Activated B cell treated with CpG ODN at 0.5 μM for 24 hours (primary cell): Measurements from ENCODE around the gene FHOD3. TPM values are rescaled to one million over a fixed set of nuclear protein-coding genes. Genes with fewer than 3 reads are reported as not detected.

Experiments
- ATAC-seq: fragments of 200-7000 bp; cut with Tn5 transposase; one replicate; pipeline ENCODE4 v1.10.0; 2021; ENCODE audit warnings: low read depth, mild to moderate bottlenecking, moderate library complexity
- CTCF ChIA-PET: fragments of 350-600 bp; sonication (Branson Sonifier 250); formaldehyde crosslinking; loops from one replicate; lab custom pipeline; 2021; ENCODE audit warnings: antibody characterized with exemption; lab: Charles Lee
- POLR2A ChIA-PET: fragments of 350-600 bp; sonication (Branson Sonifier 250); formaldehyde crosslinking; loops from one replicate; lab custom pipeline; 2021; ENCODE audit warnings: antibody characterized with exemption; lab: Charles Lee
- DNase-seq: peaks from one replicate; pipeline ENCODE4 v3.0.0; 2022
- H3K27ac Mint-ChIP-seq: one replicate; pipeline ENCODE4 v1.8.0; 2020; ENCODE audit warnings: mixed read lengths
- H3K27me3 Mint-ChIP-seq: one replicate; pipeline ENCODE4 v1.8.0; 2021; ENCODE audit warnings: mixed read lengths
- H3K36me3 Mint-ChIP-seq: one replicate; pipeline ENCODE4 v1.8.0; 2021; ENCODE audit warnings: low read depth, mixed read lengths
- H3K4me1 Mint-ChIP-seq: one replicate; pipeline ENCODE4 v1.8.0; 2021; ENCODE audit warnings: mixed read lengths
- H3K4me3 Mint-ChIP-seq: one replicate; pipeline ENCODE4 v1.8.0; 2020; ENCODE audit warnings: mild to moderate bottlenecking, mixed read lengths
- H3K9me3 Mint-ChIP-seq: one replicate; pipeline ENCODE4 v1.8.0; 2020; ENCODE audit warnings: mixed read lengths
- intact Hi-C: fragments of 100-400 bp; cut with micrococcal nuclease; formaldehyde crosslinking; loops from one replicate; pipeline ENCODE4 v1.15.1; 2024
- total RNA-seq: library from RNA; stranded (reverse); gene quantifications from 2 replicates; pipeline ENCODE4 v1.2.3, GENCODE V29; 2022
- TF ChIP-seq, protein P1 (sequence below): fragments of 200-600 bp; IDR thresholded peaks from one replicate; pipeline ENCODE4 v1.8.0; 2022; ENCODE audit warnings: antibody characterized with exemption, mild to moderate bottlenecking

The FHOD3 gene
- total RNA-seq, 1 donor from 2014 or later, result not detected

DNA sequence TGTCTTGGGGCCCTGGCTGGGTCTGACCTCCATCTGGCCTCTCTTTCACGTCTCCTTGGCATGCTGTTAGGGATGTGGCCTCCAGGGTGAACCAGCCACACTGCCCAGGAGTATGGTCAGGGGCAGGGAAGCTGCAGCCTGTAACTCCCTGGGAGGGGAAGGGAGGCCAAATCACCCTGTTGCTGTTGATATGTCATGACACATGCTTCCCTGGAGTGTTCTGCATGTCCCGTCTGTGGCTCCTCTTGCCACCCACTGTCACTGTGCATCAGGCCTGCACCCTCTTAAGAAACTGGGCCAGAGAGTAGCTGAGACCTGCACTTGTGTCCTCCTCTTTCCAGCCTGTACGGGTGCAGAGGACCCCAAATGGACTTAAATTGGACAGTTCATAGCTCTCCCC lies 221.3 kb downstream of the FHOD3 start:
- ATAC-seq (no peak), DNase-seq (no peak)
- H3K27ac Mint-ChIP-seq, result no peak overlapping the region
- TF ChIP-seq, protein P1, sequence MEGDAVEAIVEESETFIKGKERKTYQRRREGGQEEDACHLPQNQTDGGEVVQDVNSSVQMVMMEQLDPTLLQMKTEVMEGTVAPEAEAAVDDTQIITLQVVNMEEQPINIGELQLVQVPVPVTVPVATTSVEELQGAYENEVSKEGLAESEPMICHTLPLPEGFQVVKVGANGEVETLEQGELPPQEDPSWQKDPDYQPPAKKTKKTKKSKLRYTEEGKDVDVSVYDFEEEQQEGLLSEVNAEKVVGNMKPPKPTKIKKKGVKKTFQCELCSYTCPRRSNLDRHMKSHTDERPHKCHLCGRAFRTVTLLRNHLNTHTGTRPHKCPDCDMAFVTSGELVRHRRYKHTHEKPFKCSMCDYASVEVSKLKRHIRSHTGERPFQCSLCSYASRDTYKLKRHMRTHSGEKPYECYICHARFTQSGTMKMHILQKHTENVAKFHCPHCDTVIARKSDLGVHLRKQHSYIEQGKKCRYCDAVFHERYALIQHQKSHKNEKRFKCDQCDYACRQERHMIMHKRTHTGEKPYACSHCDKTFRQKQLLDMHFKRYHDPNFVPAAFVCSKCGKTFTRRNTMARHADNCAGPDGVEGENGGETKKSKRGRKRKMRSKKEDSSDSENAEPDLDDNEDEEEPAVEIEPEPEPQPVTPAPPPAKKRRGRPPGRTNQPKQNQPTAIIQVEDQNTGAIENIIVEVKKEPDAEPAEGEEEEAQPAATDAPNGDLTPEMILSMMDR, result no peak
- H3K36me3 Mint-ChIP-seq, result no peaks in the 10 kb centered on the region
- peaks cover 13% of the 10 kb centered on the region for H3K27me3 Mint-ChIP-seq
- H3K9me3 Mint-ChIP-seq, result no peaks in the 10 kb centered on the region
- ChIA-PET CTCF (no interaction called here), POLR2A (no interaction called here)
- no peaks in the 10 kb centered on the region for H3K4me1 Mint-ChIP-seq
- H3K4me3 Mint-ChIP-seq, result no peak overlapping the region
- intact Hi-C loops, result no loop called here

DNA sequence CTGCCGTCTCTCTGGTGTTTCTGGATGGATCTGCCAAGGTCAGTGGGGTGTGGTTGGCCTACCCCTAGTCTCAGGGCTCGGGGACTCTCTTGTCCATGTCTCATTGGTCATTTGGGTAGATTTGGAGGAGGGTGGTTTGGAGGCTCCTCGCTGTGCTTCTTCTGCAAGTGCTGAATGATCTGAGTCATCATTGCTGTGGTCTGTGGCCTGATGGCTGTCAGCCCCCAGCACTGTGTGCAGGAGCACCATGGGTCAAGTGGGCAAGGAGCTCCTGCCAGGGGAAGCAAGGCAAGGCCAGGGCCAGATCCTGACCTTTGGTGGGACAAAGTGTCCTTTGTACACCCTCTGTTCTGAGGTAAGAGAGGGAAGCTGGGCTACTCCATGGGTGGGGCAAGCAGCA lies 221.8 kb downstream of the FHOD3 start:
- intact Hi-C loops, result no loop called here
- H3K27me3 Mint-ChIP-seq, result peaks cover 13% of the 10 kb centered on the region
- ChIA-PET CTCF (no interaction called here), POLR2A (no interaction called here)
- ATAC-seq, result no peak
- no peak overlapping the region for H3K27ac Mint-ChIP-seq
- H3K4me3 Mint-ChIP-seq, result no peak overlapping the region
- no peak for DNase-seq
- H3K9me3 Mint-ChIP-seq, result no peaks in the 10 kb centered on the region
- H3K4me1 Mint-ChIP-seq, result no peaks in the 10 kb centered on the region
- TF ChIP-seq, protein P1, result no peak
- no peaks in the 10 kb centered on the region for H3K36me3 Mint-ChIP-seq

DNA sequence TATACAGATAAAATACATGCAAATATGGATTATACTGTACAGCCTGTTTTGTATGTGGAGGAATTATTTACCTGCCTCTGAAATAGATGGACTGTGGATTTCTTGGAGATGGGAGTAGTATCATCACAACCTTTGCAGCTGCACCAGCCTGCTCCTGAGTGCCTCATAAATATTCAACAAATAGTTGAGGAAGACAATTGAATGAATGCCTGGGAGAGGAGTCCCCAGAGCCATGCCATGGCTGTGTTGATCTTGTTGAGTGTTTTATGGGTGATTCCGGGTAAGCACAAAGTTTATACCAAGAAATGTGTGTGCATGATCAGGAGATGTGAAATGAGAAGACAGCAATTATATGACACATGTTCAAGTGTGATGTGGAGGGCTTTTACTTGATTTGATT lies 225.0 kb downstream of the FHOD3 start:
- ChIA-PET CTCF (no interaction called here), POLR2A (no interaction called here)
- Mint-ChIP-seq H3K9me3 (no peaks in the 10 kb centered on the region), H3K4me1 (no peaks in the 10 kb centered on the region), H3K36me3 (no peaks in the 10 kb centered on the region), H3K27me3 (peaks cover 10% of the 10 kb centered on the region), H3K27ac (no peak overlapping the region), H3K4me3 (no peak overlapping the region)
- TF ChIP-seq, protein P1, result no peak
- DNase-seq (no peak), ATAC-seq (no peak)
- intact Hi-C loops, result no loop called here

DNA sequence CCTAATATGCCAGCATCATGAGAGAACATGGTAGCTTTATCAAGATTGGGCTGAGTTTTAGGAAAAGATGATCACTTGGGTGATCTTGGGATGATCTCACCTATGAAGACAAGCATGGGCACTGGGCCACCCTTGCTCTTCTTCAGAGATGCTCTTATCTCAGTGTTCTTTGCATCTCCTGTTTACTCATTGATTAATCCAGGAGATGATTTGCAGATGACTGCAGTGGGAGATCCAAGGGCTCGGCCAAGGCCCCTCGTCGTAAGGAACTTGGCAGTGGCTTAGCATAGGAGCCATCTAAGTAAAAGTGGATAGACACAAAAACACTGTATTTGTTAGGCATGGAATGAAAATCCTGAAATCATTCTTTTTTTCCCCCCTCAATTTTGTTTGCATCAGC lies 228.4 kb downstream of the FHOD3 start:
- Mint-ChIP-seq H3K36me3 (no peaks in the 10 kb centered on the region), H3K4me3 (no peak overlapping the region), H3K9me3 (no peaks in the 10 kb centered on the region), H3K27ac (no peak overlapping the region), H3K4me1 (no peaks in the 10 kb centered on the region), H3K27me3 (peaks cover 10% of the 10 kb centered on the region)
- DNase-seq, result no peak
- ChIA-PET POLR2A (no interaction called here), CTCF (no interaction called here)
- ATAC-seq, result no peak
- TF ChIP-seq, protein P1, result no peak
- intact Hi-C loops, result no loop called here

- Mint-ChIP-seq H3K27me3 (peaks cover 6% of the 10 kb centered on the region), H3K27ac (no peak overlapping the region), H3K36me3 (no peaks in the 10 kb centered on the region), H3K4me3 (no peak overlapping the region), H3K4me1 (no peaks in the 10 kb centered on the region), H3K9me3 (no peaks in the 10 kb centered on the region)
- no peak for ATAC-seq
- intact Hi-C loops, result no loop called here
- ChIA-PET CTCF (no interaction called here), POLR2A (no interaction called here)
- TF ChIP-seq, protein P1, result no peak
- DNase-seq, result no peak
These were observed 229.1 kb downstream of the FHOD3 start for GRCh38 chr18:36526611-36527010.
